Stimulated activated CD4-positive, alpha-beta T cell treated with anti-CD3 and anti-CD28 coated beads, Interleukin-12 subunit alpha, Interleukin-12 subunit beta, amount 100 ng/mL, for 4 hours (primary cell): Measurements from ENCODE around the gene PPP2CA.
"Not testable (repeated sequence)": the region's sequence is repeated elsewhere in the genome, so short reads cannot be mapped to it uniquely, and the experiment has no call there.

Experiments used
- DNase-seq: peaks from one replicate; pipeline ENCODE4 v3.0.0-alpha.2; 2020

PPP2CA gene

DNA sequence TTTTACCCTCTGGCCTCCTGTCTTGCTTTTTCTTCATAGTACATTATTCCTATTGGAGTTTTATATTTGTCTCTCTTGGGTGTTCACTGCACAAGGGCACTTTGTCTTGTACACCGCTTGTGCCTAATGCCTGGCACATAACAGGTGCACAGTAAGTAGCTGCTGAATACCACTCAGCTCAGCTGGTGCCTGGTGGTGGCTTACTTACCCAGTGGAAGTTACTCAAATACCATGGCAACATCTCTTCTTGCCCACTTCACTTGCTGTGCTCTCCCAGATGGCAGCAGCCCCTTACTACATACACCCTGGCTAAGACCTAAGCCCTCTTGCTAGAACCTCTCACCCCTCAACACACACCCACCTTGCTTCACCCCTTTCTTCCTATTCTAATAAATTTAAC is 37.8 kb downstream of the PPP2CA start:
- no peak for DNase-seq

DNA sequence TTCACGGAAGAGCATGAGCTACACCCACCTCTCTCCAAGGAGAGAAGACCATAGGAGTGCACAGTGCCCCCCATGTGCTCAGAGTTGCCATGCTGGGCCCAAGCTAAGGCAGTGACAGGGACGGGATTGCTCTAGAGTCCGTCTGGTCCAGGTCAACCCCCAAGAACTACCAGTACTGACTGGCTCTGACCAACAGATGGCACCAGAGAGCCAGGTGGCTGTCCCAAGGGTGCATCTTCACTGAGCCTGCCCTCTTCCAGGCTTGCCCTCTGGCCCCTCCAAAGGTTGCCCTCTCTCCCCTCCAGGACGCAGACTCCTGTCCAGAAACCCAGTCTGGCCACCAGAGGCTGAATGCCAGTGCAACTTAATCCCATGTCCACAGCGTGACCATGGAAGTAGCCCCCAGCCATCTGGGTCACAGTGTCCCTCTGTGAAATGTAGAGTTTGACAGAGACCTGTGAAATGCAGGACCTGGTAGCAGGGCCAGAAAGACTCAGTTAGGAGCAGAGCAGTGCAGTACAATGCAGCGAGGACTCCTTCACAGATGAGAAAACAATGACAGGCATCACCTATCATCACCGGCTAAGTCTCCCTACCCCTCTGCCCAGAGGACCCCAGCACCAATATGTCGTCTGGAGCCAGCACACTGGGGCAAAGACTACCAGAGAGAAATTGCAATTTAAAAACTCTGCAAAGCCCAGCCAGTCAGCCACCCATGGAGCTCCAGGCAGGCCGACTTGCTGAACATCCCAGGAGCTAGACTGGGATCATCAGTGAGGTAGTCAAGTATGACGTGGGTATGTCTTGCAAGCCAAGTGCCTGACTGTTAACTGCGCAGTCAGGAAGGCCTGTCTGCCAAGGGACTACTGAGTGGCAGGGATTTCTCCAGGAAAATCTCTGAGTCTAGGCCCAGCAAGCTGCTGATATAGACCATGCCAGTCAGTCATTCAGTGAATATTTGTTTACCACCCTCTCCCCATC is 41.4 kb downstream of the PPP2CA start:
- peak; percentile 63 for DNase-seq

DNA sequence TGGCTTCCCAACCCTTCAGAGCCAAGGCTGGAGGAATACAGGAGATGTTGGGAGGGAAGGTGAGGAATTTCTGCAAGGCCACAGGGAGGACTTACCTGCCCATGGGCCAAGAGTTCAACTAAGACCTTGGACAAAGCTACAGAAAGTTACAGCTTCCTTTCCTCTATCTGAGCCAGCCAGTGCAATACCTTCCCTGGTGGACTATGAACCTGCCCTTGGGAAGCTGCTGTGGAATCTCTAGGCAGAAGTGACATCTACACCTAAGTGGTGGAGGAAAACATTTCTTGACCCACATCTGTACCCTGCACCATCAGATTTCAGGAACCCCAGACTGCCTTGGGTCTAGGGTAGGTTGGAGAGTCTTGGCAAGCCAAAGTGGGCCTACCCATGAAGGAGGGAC is 42.4 kb downstream of the PPP2CA start:
- DNase-seq = no peak

DNA sequence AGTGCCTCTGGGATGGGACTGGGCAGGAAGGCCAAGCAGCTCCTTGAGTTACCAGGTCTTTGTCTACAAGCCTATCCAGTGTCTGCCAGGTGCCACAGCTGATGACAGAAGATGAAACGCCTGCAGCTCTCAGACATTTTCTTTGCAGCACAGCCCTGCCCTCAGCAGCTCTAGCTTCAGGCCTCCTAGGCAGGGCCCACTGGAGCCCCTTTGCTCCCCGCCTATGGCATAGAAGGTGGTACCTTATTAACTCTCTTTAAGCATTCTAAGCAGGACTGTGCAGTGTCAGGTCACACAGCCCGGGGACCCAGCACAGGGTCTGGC is 47.8 kb downstream of the PPP2CA start:
- DNase-seq = no peak

DNA sequence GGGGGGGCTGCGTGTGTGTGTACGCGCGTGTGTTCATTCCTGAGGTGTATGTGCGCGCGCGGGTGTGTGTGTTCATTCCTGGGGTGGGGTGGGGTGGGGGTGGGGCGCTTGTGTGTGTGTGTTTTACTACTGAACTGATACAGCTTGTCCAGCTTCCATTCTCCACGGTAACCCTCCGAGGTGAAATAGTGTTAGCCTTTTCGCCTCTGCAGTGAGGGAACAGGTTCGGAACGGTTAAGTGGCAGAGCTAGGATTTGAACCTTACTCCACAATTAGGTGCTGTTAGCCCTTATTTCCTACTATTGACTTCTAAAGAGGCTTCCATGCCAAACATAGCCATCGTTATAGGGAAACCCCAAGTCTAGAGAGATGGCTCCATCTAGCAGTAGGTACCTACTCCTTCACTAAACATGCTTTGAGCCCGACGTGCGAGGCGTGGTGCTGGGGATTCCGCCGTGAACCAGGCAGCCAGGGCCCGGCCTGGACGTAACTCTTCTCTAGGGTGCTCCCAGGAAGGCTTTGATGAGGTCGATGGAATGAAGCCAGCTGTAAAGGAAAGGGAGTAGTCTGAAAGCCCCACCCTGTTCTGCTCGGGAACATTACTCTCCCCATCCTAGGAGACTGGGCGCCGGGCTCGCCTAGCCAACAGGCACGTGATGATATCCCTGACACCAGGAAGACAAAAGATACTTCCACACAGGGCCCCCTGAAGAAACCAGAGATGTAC is 48.3 kb downstream of the PPP2CA start:
- no peak for DNase-seq

DNA sequence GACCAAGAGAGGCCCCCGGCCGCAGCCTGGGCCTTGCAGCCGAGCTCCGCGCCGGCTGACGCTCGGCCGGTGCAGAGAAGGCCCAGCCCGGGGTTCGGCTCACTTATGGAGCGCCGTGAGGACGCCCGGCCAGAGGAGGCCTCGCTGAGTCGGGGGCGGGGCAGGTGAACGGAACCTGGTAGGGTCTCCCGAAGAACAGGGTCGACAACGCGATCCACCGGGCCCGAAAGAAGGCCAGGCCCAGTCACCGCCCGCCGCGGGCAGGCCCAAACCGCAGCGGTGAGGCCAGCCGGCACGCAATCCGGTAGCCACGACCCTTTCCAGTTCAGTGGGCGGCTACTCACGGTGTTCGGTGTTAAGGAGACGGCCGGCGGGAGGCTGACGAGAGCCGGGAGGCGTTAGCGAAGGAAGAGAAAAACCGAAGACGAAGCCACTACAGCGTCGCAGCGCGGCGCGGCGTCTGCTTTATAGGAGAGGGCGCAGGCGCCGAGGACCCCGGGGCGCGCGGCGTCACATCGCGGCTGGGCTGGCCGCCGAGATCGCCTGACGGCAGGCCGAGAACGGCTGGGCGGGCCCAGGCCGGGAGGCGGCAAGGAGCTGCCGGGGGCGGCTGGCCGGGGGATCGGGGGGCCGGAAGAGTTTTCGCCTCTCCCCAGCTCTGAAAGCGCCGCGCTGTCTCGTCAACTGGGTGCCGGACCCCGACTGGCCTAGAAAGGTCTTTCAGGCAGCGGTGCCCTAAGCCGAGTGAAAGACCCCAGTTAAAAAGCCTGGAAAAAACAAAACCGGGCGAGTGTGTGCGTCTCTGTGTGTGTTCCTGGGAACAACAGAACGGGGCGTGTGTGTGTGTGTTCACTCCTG is 49.1 kb downstream of the PPP2CA start, which contains the start of gene SKP1:
Gene SKP1 (minus strand): TSS at position 440 of the 858 bp plus-strand sequence. CDS start 2,928 bp downstream, outside the sequence.
- DNase-seq = peak; percentile 83

DNA sequence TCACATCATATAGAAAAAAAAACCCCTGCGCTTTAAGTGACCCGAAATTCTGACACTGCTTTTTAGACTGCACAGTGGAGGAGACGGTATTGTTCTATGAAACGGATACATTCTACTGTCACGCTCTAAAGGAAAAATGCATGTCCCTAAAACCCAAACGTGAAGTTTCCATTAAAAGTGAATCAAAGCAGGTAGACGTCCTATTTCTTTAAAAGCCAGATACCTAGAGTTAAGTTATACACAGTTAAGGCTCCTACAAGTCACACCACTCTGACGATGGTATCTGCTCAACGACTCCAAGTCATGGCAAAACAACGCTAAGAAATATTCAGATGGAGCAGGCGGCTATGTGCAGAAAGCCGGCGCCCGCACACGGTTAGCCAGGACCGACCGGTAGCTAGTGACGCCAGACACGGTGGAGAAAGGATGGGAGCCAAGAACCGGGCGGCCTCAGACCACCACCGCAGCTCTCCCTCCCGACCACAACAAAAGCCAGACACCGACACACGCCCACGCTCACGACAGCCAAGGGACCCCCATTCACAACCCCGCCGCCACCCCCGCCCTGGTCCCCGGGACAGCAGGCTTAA is 49.9 kb downstream of the PPP2CA start:
- DNase-seq = no peak

DNA sequence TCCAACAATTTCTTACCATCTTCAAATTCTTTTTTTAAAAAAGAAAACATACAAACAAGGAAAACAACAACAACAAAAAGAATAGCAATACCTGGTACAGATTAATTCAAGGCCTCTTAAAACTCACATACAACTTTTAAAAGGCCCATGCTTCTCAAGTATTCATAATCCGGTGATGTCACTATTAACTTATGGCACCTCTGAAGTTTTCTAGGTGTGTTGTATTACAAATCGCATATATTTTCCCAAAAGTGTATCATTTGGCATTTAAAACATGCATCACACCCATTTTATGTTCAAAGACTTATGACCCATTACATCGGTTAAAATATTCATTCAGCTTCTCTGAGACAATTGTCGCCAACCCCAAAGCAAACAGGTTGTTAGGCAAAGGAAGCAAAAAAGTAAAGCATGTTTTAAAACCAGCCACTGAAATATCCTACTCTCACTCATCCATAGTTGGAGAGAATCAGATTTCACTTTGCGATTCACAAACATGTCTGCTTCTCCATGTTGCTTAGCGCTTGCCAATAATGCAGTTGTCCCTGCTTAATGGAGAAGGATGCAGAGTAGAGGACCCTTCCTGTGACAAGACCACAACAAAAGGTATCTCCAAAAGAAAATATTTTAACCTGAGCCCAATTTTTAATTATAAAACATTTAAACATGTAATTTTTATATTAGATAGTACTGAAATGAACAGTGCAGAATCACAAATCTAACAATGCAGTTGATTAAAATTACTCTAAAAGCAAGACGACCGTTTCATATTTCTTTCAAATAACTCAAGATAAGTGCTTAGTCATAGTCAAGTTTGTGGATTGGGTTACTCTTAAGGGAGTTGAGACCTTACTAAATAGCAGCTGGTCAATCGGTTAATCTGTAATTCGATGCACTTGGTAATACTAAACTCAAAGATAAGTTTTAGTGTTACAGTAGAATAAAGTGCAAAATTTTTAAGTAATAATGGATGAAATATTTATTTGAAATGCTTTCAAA is 50.7 kb downstream of the PPP2CA start:
- DNase-seq = no peak

DNA sequence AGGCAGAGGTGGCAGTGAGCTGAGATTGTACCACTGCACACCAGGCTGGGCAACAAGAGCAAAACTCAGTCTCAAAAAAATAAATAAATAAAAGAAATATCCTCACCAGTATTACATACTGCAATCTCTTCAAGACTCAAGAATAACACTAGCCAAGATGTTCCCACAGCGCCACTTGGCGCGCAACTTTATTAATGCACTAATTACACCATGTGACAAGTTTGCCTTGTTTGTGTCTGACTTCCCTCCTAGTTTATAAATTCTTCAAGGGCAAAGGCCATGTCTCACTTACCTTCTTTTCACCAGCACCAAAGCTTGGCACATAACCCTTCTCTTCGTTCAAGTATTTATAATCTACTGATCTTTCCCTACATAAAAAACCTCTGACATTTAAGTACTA is 53.9 kb downstream of the PPP2CA start:
- DNase-seq = no peak

DNA sequence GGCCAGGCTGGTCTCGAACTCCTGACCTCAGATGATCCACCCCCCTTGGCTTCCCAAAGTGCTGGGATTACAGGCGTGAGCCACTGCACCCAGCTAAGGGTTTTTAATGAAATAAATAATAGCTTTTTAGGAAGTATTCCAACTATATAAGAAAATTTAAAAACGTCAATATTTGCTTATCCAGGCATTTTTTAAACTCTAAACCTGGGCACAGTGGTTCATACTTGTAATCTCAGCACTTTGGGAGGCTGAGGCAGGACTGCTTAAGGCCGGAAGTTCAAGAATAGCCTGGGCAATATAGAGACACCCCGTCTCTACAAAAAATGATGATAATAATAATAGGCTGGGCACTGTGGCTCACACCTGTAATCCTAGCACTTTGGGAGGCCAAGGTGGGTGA is 63.3 kb downstream of the PPP2CA start:
- DNase-seq = no peak

DNA sequence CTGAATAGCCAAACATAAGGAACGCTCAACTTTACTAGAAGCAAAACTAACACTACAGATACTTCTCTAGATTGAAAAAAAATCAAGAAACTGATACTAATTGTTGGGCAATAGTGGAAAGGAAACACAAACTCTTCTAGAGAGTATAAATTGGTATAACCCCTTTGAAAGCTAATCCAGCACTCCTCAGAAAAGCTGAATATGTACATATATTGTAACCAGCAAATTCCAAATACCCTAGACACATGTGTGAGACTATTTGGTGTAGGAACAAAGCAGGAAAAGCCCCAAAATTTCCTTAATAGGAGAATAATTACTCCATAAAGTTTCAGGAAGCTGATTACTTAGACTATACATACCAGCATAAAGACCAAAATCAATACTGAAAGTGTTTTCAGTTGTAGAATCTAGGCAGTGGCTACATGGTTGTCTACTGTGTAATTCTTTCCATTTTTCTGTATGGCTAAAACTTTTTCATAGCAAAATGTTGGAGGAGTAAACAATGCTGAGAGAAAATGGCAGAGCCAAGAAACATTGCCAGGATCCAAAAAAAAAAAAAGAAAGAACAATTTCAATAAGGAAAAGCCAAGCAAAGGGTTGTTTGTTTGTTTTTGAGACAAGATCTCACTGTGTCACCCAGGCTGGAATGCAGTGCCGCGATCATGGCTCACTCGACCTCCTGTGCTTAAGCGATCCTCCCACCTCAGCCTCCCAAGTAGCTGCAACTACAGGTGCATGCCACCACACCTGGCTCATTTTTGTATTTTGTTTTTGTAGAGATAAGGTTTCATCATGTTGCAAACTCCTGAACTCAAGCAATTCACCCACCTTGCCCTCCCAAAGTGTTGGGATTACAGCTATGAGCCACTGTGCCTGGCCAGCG is 64.1 kb downstream of the PPP2CA start:
- DNase-seq = no peak

DNA sequence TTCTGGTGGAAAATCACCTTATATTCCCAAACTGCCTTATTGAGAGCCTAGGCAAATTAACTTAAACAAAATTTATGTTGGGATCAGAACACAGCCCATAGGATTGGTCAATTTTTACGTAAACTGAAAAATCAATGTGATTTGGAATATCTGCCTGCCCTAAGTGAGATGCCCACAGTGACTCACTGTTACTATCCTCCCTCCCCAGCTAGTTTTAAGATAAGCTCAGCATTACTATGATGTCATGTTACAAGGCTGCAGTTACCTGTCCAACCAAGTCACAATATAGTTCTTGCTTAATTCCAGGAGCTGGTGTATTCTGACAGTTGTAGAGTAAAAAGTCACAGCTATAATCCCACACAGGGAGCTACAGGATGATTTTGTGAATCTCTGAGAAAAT is 72.2 kb downstream of the PPP2CA start:
- no peak for DNase-seq

DNA sequence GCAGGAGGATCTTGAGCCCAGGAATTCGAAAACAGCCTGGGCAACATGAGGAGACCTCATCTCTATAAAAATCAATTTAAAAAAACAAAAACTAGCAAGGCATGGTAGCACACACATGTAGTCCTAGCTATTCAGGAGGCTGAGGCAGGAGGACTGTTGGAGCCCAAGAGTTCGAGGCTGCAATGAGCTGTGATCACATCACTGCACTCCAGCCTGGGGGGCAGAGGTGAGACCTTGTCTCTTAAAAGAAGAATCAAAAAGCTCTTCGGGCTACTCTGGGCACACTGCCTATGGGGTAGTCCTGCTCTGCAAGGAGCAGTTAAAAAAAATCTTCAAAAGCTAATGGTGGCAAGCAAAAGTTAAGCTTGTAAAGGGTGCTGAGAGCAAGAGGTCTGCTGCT is 72.6 kb downstream of the PPP2CA start:
- no peak for DNase-seq

DNA sequence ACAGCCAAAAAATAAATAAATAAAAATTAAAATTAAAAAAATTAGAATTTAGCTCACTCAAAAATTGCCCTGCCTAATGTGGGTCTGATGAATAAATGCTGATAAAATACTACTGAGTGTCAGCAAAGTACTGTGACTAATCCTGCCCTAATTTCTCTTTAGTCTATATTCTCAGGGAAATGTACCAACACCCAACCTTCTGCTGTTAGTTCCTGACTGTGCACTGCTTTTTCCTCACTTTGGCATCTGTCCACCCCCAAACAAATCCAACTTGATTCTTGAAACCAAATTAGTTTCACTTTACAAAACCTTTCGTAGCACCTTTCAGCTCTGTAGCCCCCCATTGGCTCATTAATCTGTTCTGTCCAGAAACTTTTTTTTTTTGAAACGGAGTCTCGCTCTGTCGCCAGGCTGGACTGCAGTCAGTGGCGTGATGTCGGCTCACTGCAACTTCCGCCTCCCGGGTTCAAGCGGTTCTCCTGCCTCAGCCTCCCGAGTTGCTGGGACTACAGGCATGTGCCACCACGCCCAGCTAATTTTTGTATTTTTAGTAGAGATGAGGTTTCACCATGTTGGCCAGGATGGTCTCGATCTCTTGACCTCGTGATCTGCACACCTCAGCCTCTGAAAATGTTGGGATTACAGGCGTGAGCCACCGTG is 73.6 kb downstream of the PPP2CA start:
- not testable (repeated sequence) for DNase-seq

DNA sequence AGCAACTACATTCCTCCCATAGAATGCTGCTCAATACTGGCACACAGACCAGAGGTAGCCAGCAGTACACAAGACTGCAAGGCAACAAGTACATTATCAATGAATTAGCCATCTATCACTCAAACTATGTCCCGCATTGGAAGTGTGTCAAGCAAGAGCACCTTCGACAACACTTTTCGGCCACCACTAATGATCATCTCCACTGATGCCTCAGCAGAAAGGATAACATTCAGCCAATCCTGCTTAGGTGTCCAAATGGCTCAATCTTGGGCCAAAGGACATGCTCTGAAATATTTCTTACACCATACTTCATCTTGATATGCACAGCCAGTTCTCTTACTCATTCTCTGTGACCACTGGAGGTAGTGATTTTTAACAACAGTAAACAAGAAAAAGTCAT is 74.2 kb downstream of the PPP2CA start:
- DNase-seq = no peak

DNA sequence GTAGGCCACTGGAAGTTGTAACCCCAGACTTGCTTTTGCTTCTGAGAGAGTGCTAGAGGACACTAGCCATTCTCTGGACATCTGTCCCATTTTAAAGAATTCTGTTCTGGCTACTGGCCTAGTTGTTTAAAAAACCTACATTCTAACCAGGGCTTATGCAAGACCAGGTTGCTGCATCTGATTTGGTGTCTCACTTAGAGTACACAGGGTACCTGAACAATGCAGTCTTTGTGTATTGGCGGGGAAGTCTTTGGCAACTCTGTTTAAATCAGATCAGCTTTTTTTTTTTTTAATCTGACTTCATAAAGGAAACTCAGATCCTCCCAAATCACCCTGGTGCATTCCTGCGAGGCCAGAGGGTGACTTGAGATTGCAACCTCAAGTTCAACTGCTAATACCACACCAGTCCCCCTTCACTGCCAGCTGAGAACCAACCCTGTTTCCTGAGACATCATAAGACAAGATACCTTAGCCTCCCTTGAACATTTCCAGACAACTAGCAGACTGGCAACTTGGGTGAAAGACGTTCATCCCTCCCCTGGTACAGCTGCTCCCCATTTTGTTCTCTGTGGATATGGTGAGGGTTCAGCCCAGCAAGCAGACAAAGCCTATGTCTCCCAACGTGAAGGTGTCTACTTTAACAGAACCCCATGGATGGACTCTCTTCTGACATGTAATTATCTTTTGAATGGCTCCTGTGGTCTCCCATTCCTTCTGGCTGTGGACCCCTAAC is 76.1 kb downstream of the PPP2CA start:
- DNase-seq = no peak

DNA sequence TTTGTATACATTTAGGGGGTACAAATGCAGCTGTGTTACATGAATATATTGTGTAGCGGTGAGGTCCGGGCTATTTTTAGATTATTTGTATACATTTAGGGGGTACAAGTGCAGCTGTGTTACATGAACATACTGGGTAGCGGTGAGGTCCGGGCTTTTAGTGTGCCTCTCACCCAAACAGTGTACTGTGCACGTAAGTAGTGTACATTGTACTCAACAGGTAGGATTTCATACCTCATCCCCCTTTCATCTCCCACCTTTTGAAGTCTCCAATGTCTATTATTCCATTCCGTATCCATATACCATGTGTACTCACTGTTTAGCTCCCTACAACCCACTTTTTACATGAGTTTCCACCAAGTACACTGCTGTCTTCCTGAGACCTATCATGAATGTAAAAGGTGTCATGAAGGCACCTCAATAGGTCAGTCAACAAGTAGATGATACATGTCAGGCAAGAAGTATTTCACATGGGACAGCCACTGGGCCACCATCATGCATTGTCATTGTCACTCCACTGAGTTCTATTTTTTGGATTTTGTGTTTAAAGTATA is 76.8 kb downstream of the PPP2CA start:
- no peak for DNase-seq

DNA sequence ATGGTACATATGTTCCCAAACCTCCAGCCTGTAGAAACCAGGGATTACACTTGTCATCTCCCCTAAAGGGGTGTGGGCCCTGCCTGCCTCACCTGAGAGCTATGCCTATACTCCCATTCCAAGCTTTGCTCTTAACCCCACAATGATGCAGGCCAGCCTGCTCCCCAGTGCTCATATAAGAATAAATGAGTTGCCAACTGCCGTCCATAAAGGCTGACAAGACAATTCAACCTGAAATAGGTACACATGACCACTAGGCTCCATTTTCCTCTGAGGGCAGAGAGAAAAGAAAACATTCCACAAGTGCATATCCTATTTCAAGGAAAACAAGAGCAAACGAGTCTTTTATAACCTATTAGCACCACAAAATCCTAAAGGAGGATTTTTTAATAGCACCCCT is 77.6 kb downstream of the PPP2CA start:
- DNase-seq = no peak
